K562 (cell line): ENCODE data around the gene MTFR2. TPM values are rescaled to one million over a fixed set of nuclear protein-coding genes. Genes with fewer than 3 reads are reported as not detected.

Experiments
- BRF2 ChIP-seq: IDR thresholded peaks from 3 replicates; pipeline ENCODE4 v1.6.1; 2011; ENCODE audit warnings: borderline replicate concordance, mild to moderate bottlenecking; ENCODE audit not compliant: insufficient read length, insufficient read depth
- ELF4 ChIP-seq: fragments of 450-650 bp; formaldehyde crosslinking; IDR thresholded peaks from 2 replicates; pipeline ENCODE4 v1.4.0; 2022; ENCODE audit warnings: missing genetic modification characterization
- ETV1 ChIP-seq: fragments of 450-650 bp; conservative IDR thresholded peaks from 2 replicates; pipeline ENCODE4 v1.6.1; 2016; ENCODE audit warnings: missing genetic modification characterization, control low read depth, low read depth, missing compliant biosample characterization
- FOXK1 ChIP-seq: sonication (generic); formaldehyde crosslinking; IDR thresholded peaks from 2 replicates; pipeline ENCODE4 v1.8.0; 2022; ENCODE audit warnings: missing genetic modification reagents, mild to moderate bottlenecking, borderline replicate concordance
- JUN ChIP-seq, 2 experiments: sonication (generic) in 1 of 2; formaldehyde crosslinking in 1 of 2; IDR thresholded peaks; 2 replicates each; pipeline versions ENCODE4 v1.6.1 to v1.8.0; 2012 to 2022; ENCODE audit warnings: borderline replicate concordance in 2 of 2, mild to moderate bottlenecking in 2 of 2, improper control_type of control experiment in 1 of 2, low read depth in 1 of 2, low read length in 1 of 2, missing genetic modification reagents in 1 of 2
- KLF16 ChIP-seq: IDR thresholded peaks from 2 replicates; pipeline ENCODE4 v1.6.1; 2016; ENCODE audit warnings: antibody characterized with exemption
- PML ChIP-seq: IDR thresholded peaks from 2 replicates; pipeline ENCODE4 v1.6.1; 2012; ENCODE audit warnings: low read length, inconsistent platforms
- RHOXF2B ChIP-seq: fragments of 250-450 bp; sonication (Bioruptor Pico); conservative IDR thresholded peaks from 2 replicates; pipeline ENCODE4 v1.5.1; 2021
- THRAP3 ChIP-seq: fragments of 450-650 bp; IDR thresholded peaks from 2 replicates; pipeline ENCODE4 v1.6.1; 2016; ENCODE audit warnings: mild to moderate bottlenecking, inconsistent platforms, borderline replicate concordance
- ZNF12 ChIP-seq: sonication (generic); formaldehyde crosslinking; IDR thresholded peaks from 2 replicates; pipeline ENCODE4 v1.4.0; 2020; ENCODE audit warnings: mild to moderate bottlenecking, missing genetic modification reagents
- ZNF124 ChIP-seq: sonication (generic); formaldehyde crosslinking; IDR thresholded peaks from 2 replicates; pipeline ENCODE4 v1.8.1; 2022; ENCODE audit warnings: missing genetic modification reagents
- ZNF445 ChIP-seq: fragments of 250-450 bp; sonication (Bioruptor Pico); IDR thresholded peaks from 2 replicates; pipeline ENCODE4 v1.4.0; 2020; ENCODE audit warnings: low read depth, mild to moderate bottlenecking, moderate library complexity
- ZNF518B ChIP-seq: fragments of 250-450 bp; sonication (Bioruptor Pico); IDR thresholded peaks from 2 replicates; pipeline ENCODE4 v1.5.0; 2021; ENCODE audit warnings: mild to moderate bottlenecking, moderate library complexity
- ZNF696 ChIP-seq: fragments of 250-450 bp; sonication (Bioruptor Pico); conservative IDR thresholded peaks from 2 replicates; pipeline ENCODE4 v1.4.0; 2020; ENCODE audit warnings: mild to moderate bottlenecking, moderate library complexity
- polyA plus RNA-seq, 8 experiments: library from polyadenylated mRNA; depleted of rRNA in 4 of 8; stranded (reverse) in 5 of 8; unstranded in 3 of 8; fragments of >200 nt; fragmentation: Nextera tagmentation in 2 of 8; fragmentation: Illumina TruSeq in 1 of 8; extraction: Ambion mirVana in 2 of 8; extraction: Trizol in 1 of 8; gene quantifications; 2 replicates each; pipeline versions ENCODE4 v1.2.1 to v1.2.3, GENCODE V29; 2011 to 2014; ENCODE audit warnings: inconsistent platforms in 1 of 8, missing spikeins in 1 of 8
- total RNA-seq, 7 experiments: library from RNA; depleted of rRNA in 6 of 7; stranded (reverse); fragments of >200 nt in 6 of 7; fragmentation: Illumina TruSeq in 2 of 7; extraction: Trizol in 2 of 7; gene quantifications; 2 replicates each; pipeline versions ENCODE4 v1.2.1 to v1.2.3, GENCODE V29; 2011 to 2021; ENCODE audit warnings: low replicate concordance in 1 of 7
- TF ChIP-seq, protein P1 (sequence below): fragments of 450-650 bp; conservative IDR thresholded peaks from 2 replicates; pipeline ENCODE4 v1.6.1; 2016; ENCODE audit warnings: missing genetic modification characterization, low read depth, mild to moderate bottlenecking, missing compliant biosample characterization, moderate library complexity
- TF ChIP-seq, protein P2 (sequence below), 2 experiments: fragments of 450-650 bp; IDR thresholded peaks; 2 replicates each; pipeline ENCODE4 v1.6.1; 2016
- TF ChIP-seq, protein P3 (sequence below): fragments of 200-800 bp; sonication (Bioruptor generic); IDR thresholded peaks from 2 replicates; pipeline ENCODE4 v1.6.1; 2017; ENCODE audit warnings: missing genetic modification characterization, missing compliant biosample characterization

MTFR2 gene
- total and polyA plus RNA-seq, 9 of the 15 experiments (the other 6 are each of a cell fraction or from before 2014, with no cell fraction given) = 10.1 to 63.3 (median 45.9) TPM

GRCh38 chr6:136249811-136250685 lies at the start of gene MTFR2 (continued):
- TF ChIP-seq ELF4 (peak; percentile 100), ZNF518B (no peak), FOXK1 (CRISPR knock-in tag) (peak; percentile 93), ZNF696 (CRISPR knock-in tag) (no peak), ZNF12 (CRISPR knock-in tag) (peak; percentile 50; the same call in 1 of the 2 replicates), THRAP3 (0 out of 2 replicates have a peak, but pooled peaks have one; percentile 16), BRF2 (no peak), RHOXF2B (CRISPR knock-in tag) (0 out of 2 replicates have a peak, but pooled peaks have one; percentile 51), ETV1 (tag) (peak; percentile 75), JUN (IDR thresholded peaks at IDR 0.05; ENCODE audit: borderline replicate concordance, low read depth, low read length) (peak; percentile 81), JUN (CRISPR knock-in tag; IDR thresholded peaks at IDR 0.05; ENCODE audit: borderline replicate concordance) (peak; percentile 79; the same call in 1 of the 2 replicates), KLF16 (0 out of 2 replicates have a peak, but pooled peaks have one; percentile 2), ZNF445 (CRISPR knock-in tag) (peak; percentile 70; the same call in 1 of the 2 replicates), PML (peak; percentile 83; the same call in 1 of the 2 replicates), ZNF124 (CRISPR knock-in tag) (no peak)
- TF ChIP-seq, protein P1, sequence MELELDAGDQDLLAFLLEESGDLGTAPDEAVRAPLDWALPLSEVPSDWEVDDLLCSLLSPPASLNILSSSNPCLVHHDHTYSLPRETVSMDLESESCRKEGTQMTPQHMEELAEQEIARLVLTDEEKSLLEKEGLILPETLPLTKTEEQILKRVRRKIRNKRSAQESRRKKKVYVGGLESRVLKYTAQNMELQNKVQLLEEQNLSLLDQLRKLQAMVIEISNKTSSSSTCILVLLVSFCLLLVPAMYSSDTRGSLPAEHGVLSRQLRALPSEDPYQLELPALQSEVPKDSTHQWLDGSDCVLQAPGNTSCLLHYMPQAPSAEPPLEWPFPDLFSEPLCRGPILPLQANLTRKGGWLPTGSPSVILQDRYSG (tag) = no peak
- TF ChIP-seq, protein P2, sequence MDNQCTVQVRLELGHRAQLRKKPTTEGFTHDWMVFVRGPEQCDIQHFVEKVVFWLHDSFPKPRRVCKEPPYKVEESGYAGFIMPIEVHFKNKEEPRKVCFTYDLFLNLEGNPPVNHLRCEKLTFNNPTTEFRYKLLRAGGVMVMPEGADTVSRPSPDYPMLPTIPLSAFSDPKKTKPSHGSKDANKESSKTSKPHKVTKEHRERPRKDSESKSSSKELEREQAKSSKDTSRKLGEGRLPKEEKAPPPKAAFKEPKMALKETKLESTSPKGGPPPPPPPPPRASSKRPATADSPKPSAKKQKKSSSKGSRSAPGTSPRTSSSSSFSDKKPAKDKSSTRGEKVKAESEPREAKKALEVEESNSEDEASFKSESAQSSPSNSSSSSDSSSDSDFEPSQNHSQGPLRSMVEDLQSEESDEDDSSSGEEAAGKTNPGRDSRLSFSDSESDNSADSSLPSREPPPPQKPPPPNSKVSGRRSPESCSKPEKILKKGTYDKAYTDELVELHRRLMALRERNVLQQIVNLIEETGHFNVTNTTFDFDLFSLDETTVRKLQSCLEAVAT (IDR thresholded peaks at IDR 0.05) = peak; percentile 100
- TF ChIP-seq, protein P3, sequence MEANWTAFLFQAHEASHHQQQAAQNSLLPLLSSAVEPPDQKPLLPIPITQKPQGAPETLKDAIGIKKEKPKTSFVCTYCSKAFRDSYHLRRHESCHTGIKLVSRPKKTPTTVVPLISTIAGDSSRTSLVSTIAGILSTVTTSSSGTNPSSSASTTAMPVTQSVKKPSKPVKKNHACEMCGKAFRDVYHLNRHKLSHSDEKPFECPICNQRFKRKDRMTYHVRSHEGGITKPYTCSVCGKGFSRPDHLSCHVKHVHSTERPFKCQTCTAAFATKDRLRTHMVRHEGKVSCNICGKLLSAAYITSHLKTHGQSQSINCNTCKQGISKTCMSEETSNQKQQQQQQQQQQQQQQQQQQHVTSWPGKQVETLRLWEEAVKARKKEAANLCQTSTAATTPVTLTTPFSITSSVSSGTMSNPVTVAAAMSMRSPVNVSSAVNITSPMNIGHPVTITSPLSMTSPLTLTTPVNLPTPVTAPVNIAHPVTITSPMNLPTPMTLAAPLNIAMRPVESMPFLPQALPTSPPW (CRISPR knock-in tag) = no peak
